PC-3 (cell line): Measurements from ENCODE around the gene SEMA4A. TPM values are rescaled to one million over a fixed set of nuclear protein-coding genes. Genes with fewer than 3 reads are reported as not detected.

Source experiments
- ATAC-seq: fragments of 200-7000 bp; cut with Tn5 transposase; 2 replicates; pipeline ENCODE4 v1.9.1; 2020; ENCODE audit warnings: mild to moderate bottlenecking, moderate library complexity
- BruUV-seq: library from RNA; stranded (reverse); fragments of 400-500 nt; replicated peaks from 2 replicates; lab custom pipeline; 2021; lab: Mats Ljungman, UMichigan
- CTCF ChIA-PET: fragments of 300-600 bp; sonication (Branson Sonifier 250); formaldehyde crosslinking; loops from one replicate; lab custom pipeline; 2022; ENCODE audit warnings: antibody characterized with exemption; lab: Charles Lee
- POLR2A ChIA-PET: fragments of 300-600 bp; sonication (Branson Sonifier 250); formaldehyde crosslinking; loops from one replicate; lab custom pipeline; 2022; ENCODE audit warnings: antibody characterized with exemption; ENCODE audit not compliant: unreplicated experiment; lab: Charles Lee
- DNase-seq: peaks from one replicate; pipeline ENCODE4 v3.0.0-alpha.2; 2015
- H2AFZ ChIP-seq: fragments of 300-600 bp; sonication (generic); 2 replicates; pipeline ENCODE4 v1.6.0; 2016; ENCODE audit warnings: antibody characterized with exemption, low read length
- H3F3A ChIP-seq: fragments of 300-600 bp; sonication (generic); one replicate; pipeline ENCODE4 v1.6.0; 2017; ENCODE audit warnings: antibody characterized with exemption, low read length, control low read depth, mild to moderate bottlenecking; ENCODE audit not compliant: unreplicated experiment
- H3K27ac ChIP-seq: fragments of 300-600 bp; sonication (generic); 2 replicates; pipeline ENCODE4 v1.5.1; 2016; ENCODE audit warnings: mild to moderate bottlenecking, low read length
- H3K27me3 ChIP-seq: fragments of 300-600 bp; sonication (generic); 2 replicates; pipeline ENCODE4 v1.6.1; 2016; ENCODE audit warnings: low read length, mixed read lengths
- H3K36me3 ChIP-seq: fragments of 300-600 bp; sonication (generic); 2 replicates; pipeline ENCODE4 v1.6.1; 2016; ENCODE audit warnings: low read depth, mixed run types, low read length, mixed read lengths
- H3K4me1 ChIP-seq: fragments of 300-600 bp; sonication (generic); 2 replicates; pipeline ENCODE4 v1.5.1; 2016; ENCODE audit warnings: low read length; ENCODE audit not compliant: insufficient read depth
- H3K4me2 ChIP-seq: fragments of 300-600 bp; sonication (generic); 2 replicates; pipeline ENCODE4 v1.6.0; 2016; ENCODE audit warnings: low read length
- H3K4me3 ChIP-seq: fragments of 300-600 bp; sonication (generic); 2 replicates; pipeline ENCODE4 v1.5.1; 2016; ENCODE audit warnings: mild to moderate bottlenecking, low read length, mixed read lengths
- H3K79me2 ChIP-seq: fragments of 300-600 bp; sonication (generic); 2 replicates; pipeline ENCODE4 v1.6.1; 2017; ENCODE audit warnings: low read length, mixed read lengths
- H3K9ac ChIP-seq: fragments of 300-600 bp; sonication (generic); 2 replicates; pipeline ENCODE4 v1.6.0; 2016; ENCODE audit warnings: mild to moderate bottlenecking, low read length
- H3K9me2 ChIP-seq: fragments of 300-600 bp; sonication (generic); replicated peaks from 2 replicates; pipeline ENCODE4 v1.6.1; 2016; ENCODE audit warnings: mixed run types, low read length, mixed read lengths
- H3K9me3 ChIP-seq: fragments of 300-600 bp; sonication (generic); 2 replicates; pipeline ENCODE4 v1.6.1; 2016; ENCODE audit warnings: low read length, mixed read lengths
- H4K20me1 ChIP-seq: fragments of 300-600 bp; sonication (generic); 2 replicates; pipeline ENCODE4 v1.6.1; 2016; ENCODE audit warnings: low read length, mixed read lengths
- EZH2 ChIP-seq: fragments of 300-600 bp; sonication (generic); IDR thresholded peaks from one replicate; pipeline ENCODE4 v1.6.1; 2017; ENCODE audit warnings: antibody characterized with exemption, mild to moderate bottlenecking, low read length; ENCODE audit not compliant: unreplicated experiment
- EZH2phosphoT487 ChIP-seq: fragments of 300-600 bp; sonication (generic); IDR thresholded peaks from 2 replicates; pipeline ENCODE4 v1.6.1; 2018; ENCODE audit warnings: mild to moderate bottlenecking, antibody characterized with exemption, low read length, borderline replicate concordance
- intact Hi-C: fragments of 100-400 bp; cut with micrococcal nuclease; formaldehyde crosslinking; loops from 2 replicates; pipeline ENCODE4 v1.9.0; 2023
- total RNA-seq: library from RNA; depleted of rRNA; stranded (reverse); fragments of >200 nt; gene quantifications from 2 replicates; pipeline ENCODE4 v1.2.3, GENCODE V29; 2014
- TF ChIP-seq, protein P1 (sequence below): fragments of 300-600 bp; sonication (generic); conservative IDR thresholded peaks from 2 replicates; pipeline ENCODE4 v1.5.1; 2017; ENCODE audit warnings: antibody characterized with exemption, low read depth, mild to moderate bottlenecking, low read length

Gene SEMA4A
- total RNA-seq, 1 experiment from 2014 or later, result 5.8 TPM

DNA sequence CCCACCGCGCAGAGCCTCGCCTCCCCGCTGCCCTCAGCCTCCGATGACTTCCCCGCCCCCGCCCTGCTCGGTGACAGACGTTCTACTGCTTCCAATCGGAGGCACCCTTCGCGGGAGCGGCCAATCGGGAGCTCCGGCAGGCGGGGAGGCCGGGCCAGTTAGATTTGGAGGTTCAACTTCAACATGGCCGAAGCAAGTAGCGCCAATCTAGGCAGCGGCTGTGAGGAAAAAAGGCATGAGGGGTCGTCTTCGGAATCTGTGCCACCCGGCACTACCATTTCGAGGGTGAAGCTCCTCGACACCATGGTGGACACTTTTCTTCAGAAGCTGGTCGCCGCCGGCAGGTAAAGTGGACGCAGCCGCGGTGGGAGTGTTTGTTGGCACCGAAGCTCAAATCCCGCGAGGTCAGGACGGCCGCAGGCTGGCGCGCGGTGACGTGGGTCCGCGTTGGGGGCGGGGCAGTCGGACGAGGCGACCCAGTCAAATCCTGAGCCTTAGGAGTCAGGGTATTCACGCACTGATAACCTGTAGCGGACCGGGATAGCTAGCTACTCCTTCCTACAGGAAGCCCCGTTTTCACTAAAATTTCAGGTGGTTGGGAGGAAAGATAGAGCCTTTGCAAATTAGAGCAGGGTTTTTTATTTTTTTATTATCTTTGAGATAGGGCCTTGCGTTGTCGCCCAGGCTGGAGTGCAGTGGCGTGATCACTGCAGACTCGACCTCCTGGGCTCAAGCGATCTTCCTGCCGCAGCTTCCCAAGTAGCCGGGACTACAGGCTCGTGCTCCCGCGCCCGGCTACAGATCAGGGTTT lies 59.7 kb downstream of the SEMA4A start, which contains the start of gene PMF1:
Gene PMF1, plus strand, starts transcription at position 175 of the 811 bp plus-strand sequence. Its CDS starts 9 bp downstream, at position 184.
- Histone ChIP-seq H3K27ac (peak within 1 kb of the TSS; percentile 85), H3F3A (no peaks in the 10 kb centered on the region), H4K20me1 (no peaks in the 10 kb centered on the region), H3K79me2 (peaks cover 22% of the 10 kb centered on the region), H2AFZ (peak within 1 kb of the TSS; percentile 88), H3K27me3 (no peaks in the 10 kb centered on the region), H3K9me2 (no peaks in the 10 kb centered on the region), H3K9ac (peak within 1 kb of the TSS; percentile 93), H3K9me3 (no peaks in the 10 kb centered on the region), H3K4me2 (peak within 1 kb of the TSS; percentile 95), H3K4me3 (peak within 1 kb of the TSS; percentile 84), H3K36me3 (peaks cover 16% of the 10 kb centered on the region), H3K4me1 (peaks cover 23% of the 10 kb centered on the region)
- BruUV-seq, result TSS peak; percentile 80
- POLR2A ChIA-PET, result interaction anchor here (0.6 to 1.2 kb wide), 8 partner anchors 12 to 516 kb away, joined by 3 to 13 read pairs (median 4); partner anchors contain the start of gene SLC25A44
- DNase-seq (peak; percentile 97), ATAC-seq (peak; percentile 96)
- intact Hi-C loops, result no loop called here
- CTCF ChIA-PET, result interaction anchor here (1.0 to 1.1 kb wide), 3 partner anchors 12 to 83 kb away, joined by 3 to 19 read pairs (median 13); no protein-coding TSS in a partner anchor
- TF ChIP-seq, protein P1, sequence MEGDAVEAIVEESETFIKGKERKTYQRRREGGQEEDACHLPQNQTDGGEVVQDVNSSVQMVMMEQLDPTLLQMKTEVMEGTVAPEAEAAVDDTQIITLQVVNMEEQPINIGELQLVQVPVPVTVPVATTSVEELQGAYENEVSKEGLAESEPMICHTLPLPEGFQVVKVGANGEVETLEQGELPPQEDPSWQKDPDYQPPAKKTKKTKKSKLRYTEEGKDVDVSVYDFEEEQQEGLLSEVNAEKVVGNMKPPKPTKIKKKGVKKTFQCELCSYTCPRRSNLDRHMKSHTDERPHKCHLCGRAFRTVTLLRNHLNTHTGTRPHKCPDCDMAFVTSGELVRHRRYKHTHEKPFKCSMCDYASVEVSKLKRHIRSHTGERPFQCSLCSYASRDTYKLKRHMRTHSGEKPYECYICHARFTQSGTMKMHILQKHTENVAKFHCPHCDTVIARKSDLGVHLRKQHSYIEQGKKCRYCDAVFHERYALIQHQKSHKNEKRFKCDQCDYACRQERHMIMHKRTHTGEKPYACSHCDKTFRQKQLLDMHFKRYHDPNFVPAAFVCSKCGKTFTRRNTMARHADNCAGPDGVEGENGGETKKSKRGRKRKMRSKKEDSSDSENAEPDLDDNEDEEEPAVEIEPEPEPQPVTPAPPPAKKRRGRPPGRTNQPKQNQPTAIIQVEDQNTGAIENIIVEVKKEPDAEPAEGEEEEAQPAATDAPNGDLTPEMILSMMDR, result no peak
- TF ChIP-seq EZH2phosphoT487, result no peak
- no peak for TF ChIP-seq EZH2

DNA sequence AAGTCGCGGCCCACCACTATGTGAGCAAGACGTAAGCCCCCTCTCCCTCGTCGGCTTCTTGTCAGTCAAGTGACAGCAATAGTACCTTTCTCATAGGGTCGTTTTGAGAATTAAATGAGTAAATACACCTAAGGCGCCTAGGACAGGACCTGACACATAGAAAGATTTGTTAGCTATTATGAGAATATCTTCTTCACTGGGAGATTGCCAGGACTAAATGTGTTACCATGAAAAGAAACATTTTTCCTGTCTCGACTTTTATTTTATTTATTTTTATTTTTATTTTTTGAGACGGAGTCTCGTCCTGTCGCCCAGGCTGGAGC lies 60.2 kb downstream of the SEMA4A start:
- Histone ChIP-seq H3K36me3 (peaks cover 13% of the 10 kb centered on the region), H3F3A (no peaks in the 10 kb centered on the region), H4K20me1 (no peaks in the 10 kb centered on the region), H3K79me2 (peaks cover 27% of the 10 kb centered on the region), H3K27me3 (no peaks in the 10 kb centered on the region), H3K4me3 (peak overlapping the region; percentile 84), H3K9ac (peak overlapping the region; percentile 93), H3K4me1 (peaks cover 26% of the 10 kb centered on the region), H2AFZ (peak overlapping the region; percentile 88), H3K9me3 (no peaks in the 10 kb centered on the region), H3K9me2 (no peaks in the 10 kb centered on the region), H3K4me2 (peak overlapping the region; percentile 95), H3K27ac (peak overlapping the region; percentile 85)
- no TSS peak for BruUV-seq
- ChIA-PET POLR2A (interaction anchor here (1.0 to 1.2 kb wide), 3 partner anchors 11 to 238 kb away, joined by 4 to 13 read pairs (median 11); partner anchors contain the start of gene SLC25A44), CTCF (interaction anchor here (0.6 to 1.1 kb wide), 2 partner anchors 12 to 117 kb away, joined by 8 to 19 read pairs; no protein-coding TSS in a partner anchor)
- ATAC-seq (no peak), DNase-seq (no peak)
- intact Hi-C loops, result no loop called here
- no peak for TF ChIP-seq EZH2phosphoT487
- TF ChIP-seq, protein P1, result no peak
- TF ChIP-seq EZH2, result no peak
